GM18870 (cell line): ENCODE data around the gene PROK1.
"Not testable (repeated sequence)": the region's sequence is repeated elsewhere in the genome, so short reads cannot be mapped to it uniquely, and the experiment has no call there.

Experiments
- ATAC-seq: cut with Tn5 transposase; IDR thresholded peaks from one replicate; pipeline ENCODE4 v1.9.1; 2021; ENCODE audit warnings: moderate library complexity; ENCODE audit not compliant: unreplicated experiment

Gene PROK1

DNA sequence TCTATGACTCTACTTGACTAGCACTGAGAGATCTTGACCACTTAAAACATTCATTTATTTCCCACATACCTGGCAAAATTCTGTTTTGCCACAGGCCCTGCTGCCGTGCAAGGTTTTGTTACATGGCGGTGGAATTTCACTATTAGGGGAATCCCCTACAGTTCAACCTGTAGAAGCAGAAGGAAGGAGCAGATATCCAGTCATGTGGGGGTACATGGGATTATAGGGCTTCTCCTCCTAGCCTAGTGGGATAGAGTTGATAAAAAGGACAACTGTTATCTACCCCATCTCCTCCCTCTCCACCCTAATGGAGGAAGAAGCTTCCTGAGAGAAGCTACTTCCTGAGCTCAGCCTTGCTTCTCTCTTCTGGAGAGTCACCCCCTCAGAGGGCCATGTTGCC lies 17.7 kb upstream of the PROK1 start:
- ATAC-seq = no peak

DNA sequence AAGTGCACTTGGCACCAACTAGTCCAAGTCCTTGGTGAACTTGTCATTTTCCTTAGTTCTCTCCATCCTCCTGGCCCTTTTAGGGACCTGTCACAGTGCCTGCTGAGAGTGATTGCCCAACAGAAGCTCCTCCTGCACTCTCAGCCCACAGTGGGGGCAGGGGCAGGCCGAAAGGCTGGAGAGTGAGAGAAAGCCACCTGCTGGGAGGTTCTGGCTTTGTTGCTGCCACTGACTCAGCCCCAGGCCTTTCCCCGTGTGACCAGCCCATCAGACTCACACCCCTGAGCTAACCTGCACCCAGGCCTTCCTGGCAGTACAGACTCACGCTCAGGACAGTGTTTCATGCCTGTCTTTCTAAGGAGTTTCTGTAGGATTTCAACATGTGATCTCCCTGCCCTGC lies 17.1 kb upstream of the PROK1 start:
- ATAC-seq = no peak

- no peak for ATAC-seq
Observed at GRCh38 chr1:110434946-110435345, 16.0 kb upstream of the PROK1 start.

GRCh38 chr1:110436635-110437034 lies 14.3 kb upstream of the PROK1 start:
- no peak for ATAC-seq

GRCh38 chr1:110437645-110438299 lies 13.2 kb upstream of the PROK1 start:
- not testable (repeated sequence) for ATAC-seq

DNA sequence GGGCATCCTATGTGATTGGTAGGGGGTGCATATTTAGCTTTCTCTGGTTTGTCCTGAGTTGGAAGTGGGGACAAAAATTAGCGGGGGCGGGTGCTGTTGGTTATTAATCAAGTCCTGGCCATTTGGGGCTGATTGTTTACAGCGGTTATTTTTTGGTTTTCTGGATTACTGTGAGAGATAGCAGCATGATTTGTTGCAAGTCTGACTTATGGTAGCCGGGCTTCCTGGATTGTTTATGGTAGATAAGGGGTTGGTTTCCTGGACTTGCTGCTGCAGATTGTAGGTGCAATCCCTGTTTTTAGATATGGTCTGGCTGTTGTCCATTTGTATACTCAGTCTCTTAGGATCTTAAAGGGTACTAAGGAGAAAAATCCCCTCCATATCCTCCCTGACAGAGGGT lies 12.1 kb upstream of the PROK1 start:
- ATAC-seq = no peak

DNA sequence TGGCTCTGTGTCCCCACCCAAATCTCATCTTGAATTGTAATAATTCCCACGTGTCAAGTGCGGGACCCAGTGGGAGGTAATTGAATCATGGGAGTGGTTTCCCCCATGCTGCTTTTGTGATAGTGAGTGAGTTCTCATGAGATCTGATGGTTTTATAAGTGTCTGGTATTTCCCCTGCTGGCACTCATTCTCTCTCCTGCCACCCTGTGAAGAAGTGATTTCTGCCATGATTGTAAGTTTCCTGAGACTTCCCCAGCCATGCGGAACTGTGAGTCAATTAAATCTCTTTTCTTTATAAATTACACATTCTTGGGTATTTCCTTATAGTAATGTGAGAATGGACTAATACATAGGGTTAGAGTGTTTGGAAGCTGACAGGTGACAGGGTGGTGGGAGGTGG lies 11.1 kb upstream of the PROK1 start:
- not testable (repeated sequence) for ATAC-seq

- ATAC-seq = no peak
Observed at GRCh38 chr1:110440877-110441276, 10.1 kb upstream of the PROK1 start.

GRCh38 chr1:110441888-110442287 lies 9.1 kb upstream of the PROK1 start:
- no peak for ATAC-seq

DNA sequence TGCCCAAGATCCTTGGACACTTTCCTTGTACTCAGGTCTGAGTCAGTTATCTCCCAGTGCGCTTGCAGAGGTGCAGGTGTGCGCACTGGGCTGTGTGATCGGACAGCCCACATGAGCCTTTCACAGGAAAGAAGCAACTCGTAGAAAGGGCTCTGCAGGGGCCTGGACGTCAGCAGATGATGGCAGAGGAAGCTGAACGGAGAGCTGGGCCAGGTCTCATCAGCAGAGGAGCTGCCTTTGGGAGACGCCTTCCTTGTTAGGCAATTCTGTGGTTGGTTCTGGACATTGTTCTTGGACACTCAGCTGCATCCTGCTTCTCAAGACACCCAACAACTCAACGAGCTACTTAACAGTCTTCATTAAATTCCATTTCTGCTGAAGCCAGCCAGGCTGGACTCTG lies 7.5 kb upstream of the PROK1 start:
- no peak for ATAC-seq

DNA sequence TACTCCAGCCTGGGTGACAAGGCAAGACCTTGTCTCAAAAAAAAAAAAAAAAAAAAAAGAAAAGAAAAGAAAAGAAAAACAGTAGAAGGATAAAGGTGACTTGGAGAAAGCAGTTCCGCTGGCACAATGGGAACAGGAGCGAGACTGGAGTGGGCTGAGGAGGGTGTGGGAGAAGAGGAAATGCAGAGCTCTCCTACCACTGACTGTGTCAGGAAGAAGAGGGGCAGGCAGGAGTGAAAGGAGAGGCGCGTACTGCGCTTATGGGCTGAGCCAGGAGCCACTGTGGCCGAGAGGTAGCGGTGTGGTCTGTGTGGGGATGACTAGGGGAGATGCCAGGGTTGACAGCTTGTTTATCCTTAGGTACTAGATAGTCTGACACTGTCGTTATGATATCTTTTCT lies 6.4 kb upstream of the PROK1 start:
- no peak for ATAC-seq

- ATAC-seq = no peak
Observed at GRCh38 chr1:110449661-110450651, 993 bp upstream of the PROK1 start.

DNA sequence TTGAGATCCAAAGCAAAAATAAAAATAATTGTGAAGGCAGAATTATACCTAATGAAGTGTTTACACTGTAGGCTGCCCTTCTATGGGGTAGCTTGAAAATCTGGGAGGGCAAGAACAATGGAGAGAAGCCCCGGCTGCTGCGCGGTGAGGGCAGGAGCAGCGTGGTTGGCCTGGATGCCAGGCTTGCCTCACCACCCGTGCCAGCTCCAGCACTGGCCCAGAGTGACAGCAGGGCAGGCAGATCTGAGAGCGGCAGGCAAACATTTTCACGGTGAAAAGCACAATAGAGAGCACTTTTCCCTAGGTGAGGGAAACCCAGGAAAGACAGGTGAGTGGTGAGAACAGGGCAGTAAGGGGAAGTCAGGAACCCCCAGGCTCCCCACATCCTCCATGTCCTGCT lies 1.4 kb downstream of the PROK1 start:
- no peak for ATAC-seq

GRCh38 chr1:110453829-110454228 lies 2.9 kb downstream of the PROK1 start:
- ATAC-seq = no peak

DNA sequence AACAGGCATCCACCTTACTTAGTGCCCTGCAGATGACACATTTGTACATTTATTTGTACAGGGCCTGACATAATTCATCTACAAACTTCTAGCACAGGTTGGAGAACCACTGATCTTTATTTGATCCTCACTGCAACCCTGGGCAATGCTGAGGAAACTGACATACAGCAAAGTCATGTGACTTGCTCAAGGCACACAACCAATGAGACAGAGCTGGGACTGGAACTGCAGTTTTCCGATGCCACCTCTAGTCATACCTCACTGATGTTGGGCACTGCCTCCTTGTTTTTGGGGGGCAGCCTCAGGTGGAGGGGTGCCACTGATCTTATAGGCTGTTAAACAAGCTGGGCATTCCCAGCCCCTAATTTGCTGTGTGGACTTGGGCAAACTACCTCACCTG lies 3.4 kb downstream of the PROK1 start:
- no peak for ATAC-seq

GRCh38 chr1:110455151-110455550 lies 4.2 kb downstream of the PROK1 start:
- no peak for ATAC-seq

- no peak for ATAC-seq
Observed at GRCh38 chr1:110457206-110457605, 6.3 kb downstream of the PROK1 start.

GRCh38 chr1:110460253-110461220 lies 9.6 kb downstream of the PROK1 start:
- no peak for ATAC-seq

DNA sequence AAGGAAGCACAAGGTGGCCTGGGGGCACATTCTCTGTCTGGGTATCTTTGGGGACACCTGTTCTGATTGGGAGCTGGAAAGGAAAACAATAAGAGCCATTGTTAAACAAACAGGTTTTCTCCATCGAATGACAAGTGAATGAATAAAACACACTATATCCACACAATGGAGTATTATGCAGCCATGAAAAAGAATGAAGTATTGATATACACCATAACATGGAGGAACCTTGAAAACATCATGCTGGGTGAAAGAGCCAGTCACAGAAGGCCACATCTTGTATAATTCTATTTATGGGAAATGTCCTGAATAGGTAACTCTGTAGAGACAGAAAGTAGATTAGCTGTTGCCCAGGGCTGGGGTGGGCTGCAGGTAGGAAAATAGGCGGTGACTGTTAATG lies 11.1 kb downstream of the PROK1 start:
- ATAC-seq = no peak

DNA sequence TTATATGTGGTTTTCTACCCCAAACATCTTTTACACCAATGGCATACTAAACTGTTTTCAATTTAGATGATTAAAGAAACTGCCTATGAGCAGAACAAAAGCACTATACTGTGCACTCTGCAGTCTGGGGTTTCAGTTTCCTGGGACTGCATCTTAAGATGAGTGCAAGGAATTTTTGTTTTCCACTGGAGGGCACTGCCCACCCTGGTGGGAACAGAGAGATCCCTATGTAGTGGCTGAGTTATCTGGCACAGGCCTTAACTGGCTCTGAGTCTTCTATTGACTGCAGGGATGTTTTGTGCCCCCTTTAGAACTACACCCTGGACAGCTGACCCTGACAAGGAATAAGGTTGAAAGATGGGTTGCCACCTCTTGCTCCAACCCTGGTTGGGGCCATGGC lies 12.0 kb downstream of the PROK1 start:
- no peak for ATAC-seq

DNA sequence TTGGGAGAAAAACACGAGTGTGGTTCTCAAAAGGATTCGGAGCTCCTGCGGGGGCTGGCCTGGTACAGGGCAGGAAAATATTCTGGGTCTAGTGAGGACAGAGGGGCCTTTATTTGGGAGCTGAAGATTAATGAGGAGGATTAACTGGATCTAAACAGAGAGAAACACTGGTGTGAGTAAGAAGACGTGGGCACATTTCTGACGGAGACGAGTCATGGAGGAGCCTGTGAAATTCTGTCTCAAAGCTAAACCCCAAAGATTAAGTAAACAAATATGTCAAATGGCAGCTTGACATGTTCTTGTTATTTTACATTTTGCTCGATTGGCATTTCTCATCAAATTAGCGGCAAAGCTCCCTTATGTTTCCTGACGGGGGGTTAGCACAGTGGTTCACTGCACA lies 12.8 kb downstream of the PROK1 start:
- ATAC-seq = no peak
